ENCODE results near the gene IL17A.

DNA sequence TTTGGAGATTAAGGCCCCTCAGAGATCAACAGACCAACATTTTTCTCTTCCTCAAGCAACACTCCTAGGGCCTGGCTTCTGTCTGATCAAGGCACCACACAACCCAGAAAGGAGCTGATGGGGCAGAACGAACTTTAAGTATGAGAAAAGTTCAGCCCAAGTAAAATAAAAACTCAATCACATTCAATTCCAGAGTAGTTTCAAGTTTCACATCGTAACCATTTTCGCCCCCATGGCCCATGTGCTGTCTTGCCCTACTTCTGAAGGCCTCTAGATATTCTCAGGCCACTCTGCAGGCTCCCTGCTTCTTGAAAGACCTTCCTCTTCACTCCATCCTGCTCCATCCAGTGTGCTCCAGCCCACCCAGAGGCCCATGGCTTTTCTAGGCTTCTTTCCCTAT, 4.2 kb downstream of the IL17A start:
- no peak for TF ChIP-seq EZH2 (IDR thresholded peaks at IDR 0.05)
- no peak for TF ChIP-seq POLR2AphosphoS5 (IDR thresholded peaks at IDR 0.05; ENCODE audit: borderline replicate concordance, low read depth, low read length)
